Activated B cell treated with CpG ODN at 0.5 μM for 24 hours (primary cell): ENCODE measurements around the gene RAD51B. TPM values are rescaled to one million over a fixed set of nuclear protein-coding genes. Genes with fewer than 3 reads are reported as not detected.

Source experiments
- ATAC-seq: fragments of 200-7000 bp; cut with Tn5 transposase; one replicate; pipeline ENCODE4 v1.10.0; 2021; ENCODE audit warnings: low read depth, mild to moderate bottlenecking, moderate library complexity
- CTCF ChIA-PET: fragments of 350-600 bp; sonication (Branson Sonifier 250); formaldehyde crosslinking; loops from one replicate; lab custom pipeline; 2021; ENCODE audit warnings: antibody characterized with exemption; lab: Charles Lee
- POLR2A ChIA-PET: fragments of 350-600 bp; sonication (Branson Sonifier 250); formaldehyde crosslinking; loops from one replicate; lab custom pipeline; 2021; ENCODE audit warnings: antibody characterized with exemption; lab: Charles Lee
- DNase-seq: peaks from one replicate; pipeline ENCODE4 v3.0.0; 2022
- H3K27ac Mint-ChIP-seq: one replicate; pipeline ENCODE4 v1.8.0; 2020; ENCODE audit warnings: mixed read lengths
- H3K27me3 Mint-ChIP-seq: one replicate; pipeline ENCODE4 v1.8.0; 2021; ENCODE audit warnings: mixed read lengths
- H3K36me3 Mint-ChIP-seq: one replicate; pipeline ENCODE4 v1.8.0; 2021; ENCODE audit warnings: low read depth, mixed read lengths
- H3K4me1 Mint-ChIP-seq: one replicate; pipeline ENCODE4 v1.8.0; 2021; ENCODE audit warnings: mixed read lengths
- H3K4me3 Mint-ChIP-seq: one replicate; pipeline ENCODE4 v1.8.0; 2020; ENCODE audit warnings: mild to moderate bottlenecking, mixed read lengths
- H3K9me3 Mint-ChIP-seq: one replicate; pipeline ENCODE4 v1.8.0; 2020; ENCODE audit warnings: mixed read lengths
- CTCF ChIP-seq: fragments of 200-600 bp; IDR thresholded peaks from one replicate; pipeline ENCODE4 v1.8.0; 2022; ENCODE audit warnings: antibody characterized with exemption, mild to moderate bottlenecking
- intact Hi-C: fragments of 100-400 bp; cut with micrococcal nuclease; formaldehyde crosslinking; loops from one replicate; pipeline ENCODE4 v1.15.1; 2024
- total RNA-seq: library from RNA; stranded (reverse); gene quantifications from 2 replicates; pipeline ENCODE4 v1.2.3, GENCODE V29; 2022

The RAD51B gene
- total RNA-seq, 1 donor from 2014 or later, result 53.9 TPM

DNA sequence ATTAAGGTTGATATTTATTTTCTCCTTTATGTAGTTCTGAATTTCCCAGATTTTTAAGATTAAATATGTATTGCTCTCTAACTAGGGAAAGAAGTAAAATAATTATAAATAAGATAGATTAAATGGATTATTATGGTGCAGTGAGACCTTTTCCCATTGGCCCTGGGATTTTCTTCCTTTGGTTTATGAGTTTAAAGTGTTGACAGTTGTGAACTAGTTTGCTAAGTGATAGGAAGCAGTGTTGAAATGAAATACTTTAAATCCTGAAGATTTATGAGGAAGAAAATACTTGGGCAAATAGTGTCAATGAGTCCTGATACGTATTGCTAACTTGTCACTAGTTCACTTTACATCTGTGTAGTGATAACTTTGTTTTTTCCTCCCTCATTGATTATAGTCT, 188.9 kb downstream of the RAD51B start:
- peaks cover 6% of the 10 kb centered on the region for H3K4me1 Mint-ChIP-seq
- POLR2A ChIA-PET, result no interaction called here

GRCh38 chr14:68011406-68012028, 191.9 kb downstream of the RAD51B start:
- H3K4me3 Mint-ChIP-seq, result no peak overlapping the region
- TF ChIP-seq CTCF, result no peak
- no peaks in the 10 kb centered on the region for H3K27me3 Mint-ChIP-seq
- no peak overlapping the region for H3K27ac Mint-ChIP-seq
- no peaks in the 10 kb centered on the region for H3K36me3 Mint-ChIP-seq
- CTCF ChIA-PET, result no interaction called here
- intact Hi-C loops, result no loop called here
- H3K9me3 Mint-ChIP-seq, result peaks cover 4% of the 10 kb centered on the region
- ATAC-seq (no peak), DNase-seq (no peak)
- no peaks in the 10 kb centered on the region for H3K4me1 Mint-ChIP-seq
- POLR2A ChIA-PET, result no interaction called here

More for the DNA sequence above, 188.9 kb downstream of the RAD51B start:
- no peaks in the 10 kb centered on the region for H3K9me3 Mint-ChIP-seq
- TF ChIP-seq CTCF, result no peak
- CTCF ChIA-PET, result no interaction called here
- no peak for ATAC-seq
- H3K27me3 Mint-ChIP-seq, result no peaks in the 10 kb centered on the region
- H3K27ac Mint-ChIP-seq, result no peak overlapping the region
- intact Hi-C loops, result no loop called here
- no peak overlapping the region for H3K4me3 Mint-ChIP-seq
- no peaks in the 10 kb centered on the region for H3K36me3 Mint-ChIP-seq
- no peak for DNase-seq

GRCh38 chr14:68012871-68013270, 193.3 kb downstream of the RAD51B start:
- H3K4me1 Mint-ChIP-seq, result no peaks in the 10 kb centered on the region
- ChIA-PET CTCF (no interaction called here), POLR2A (no interaction called here)
- DNase-seq (no peak), ATAC-seq (no peak)
- H3K9me3 Mint-ChIP-seq, result peaks cover 4% of the 10 kb centered on the region
- H3K27me3 Mint-ChIP-seq, result no peaks in the 10 kb centered on the region
- intact Hi-C loops, result loop anchor here (1.0 kb wide), 1 partner anchor 11 kb away; no protein-coding TSS in a partner anchor
- no peak overlapping the region for H3K4me3 Mint-ChIP-seq
- H3K36me3 Mint-ChIP-seq, result no peaks in the 10 kb centered on the region
- no peak overlapping the region for H3K27ac Mint-ChIP-seq
- no peak for TF ChIP-seq CTCF

DNA sequence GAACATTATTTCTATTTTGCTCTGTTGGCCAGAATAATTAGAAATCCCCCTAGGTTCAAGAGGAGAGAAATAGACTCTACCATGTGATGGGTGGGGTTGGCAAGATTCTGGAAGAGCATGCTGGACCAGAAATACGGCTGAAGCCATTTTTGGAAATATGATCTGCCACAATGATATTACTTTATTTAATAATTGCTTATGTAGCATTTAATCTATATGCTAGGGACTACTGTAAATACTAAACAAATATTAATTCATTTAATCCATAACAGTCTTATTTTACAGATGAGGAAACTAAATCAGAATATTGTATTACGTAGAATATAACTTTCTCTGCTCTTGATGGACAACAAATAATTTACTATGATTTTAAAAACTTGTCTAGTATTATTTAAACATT, 193.7 kb downstream of the RAD51B start:
- no peak for TF ChIP-seq CTCF
- H3K27me3 Mint-ChIP-seq, result no peaks in the 10 kb centered on the region
- POLR2A ChIA-PET, result no interaction called here
- no peaks in the 10 kb centered on the region for H3K36me3 Mint-ChIP-seq
- DNase-seq, result no peak
- ATAC-seq, result no peak
- CTCF ChIA-PET, result no interaction called here
- peaks cover 4% of the 10 kb centered on the region for H3K9me3 Mint-ChIP-seq
- intact Hi-C loops, result loop anchor here (1.0 kb wide), 1 partner anchor 11 kb away; no protein-coding TSS in a partner anchor
- H3K27ac Mint-ChIP-seq, result no peak overlapping the region
- H3K4me3 Mint-ChIP-seq, result no peak overlapping the region
- no peaks in the 10 kb centered on the region for H3K4me1 Mint-ChIP-seq

GRCh38 chr14:68014771-68015170, 195.2 kb downstream of the RAD51B start:
- Mint-ChIP-seq H3K9me3 (peaks cover 4% of the 10 kb centered on the region), H3K36me3 (no peaks in the 10 kb centered on the region), H3K4me1 (no peaks in the 10 kb centered on the region), H3K27ac (no peak overlapping the region), H3K27me3 (no peaks in the 10 kb centered on the region), H3K4me3 (no peak overlapping the region)
- ChIA-PET POLR2A (no interaction called here), CTCF (no interaction called here)
- no peak for DNase-seq
- intact Hi-C loops, result no loop called here
- no peak for ATAC-seq
- TF ChIP-seq CTCF, result no peak
